Smooth muscle cell (in vitro differentiated cells): ENCODE measurements around the gene FAM180B. TPM values are rescaled to one million over a fixed set of nuclear protein-coding genes. Genes with fewer than 3 reads are reported as not detected.

ENCODE experiments used
- DNase-seq: peaks from one replicate; lab custom pipeline; 2025; ENCODE audit not compliant: unreplicated experiment; lab: John Stamatoyannopoulos, UW
- H2AFZ ChIP-seq: fragments of 200-600 bp; sonication (generic); 2 replicates; pipeline ENCODE4 v1.6.0; 2016; ENCODE audit warnings: antibody characterized with exemption, low read depth, mild to moderate bottlenecking
- H3F3A ChIP-seq: fragments of 200-600 bp; sonication (generic); 2 replicates; pipeline ENCODE4 v1.6.0; 2017; ENCODE audit warnings: antibody characterized with exemption, low read depth
- H3K27ac ChIP-seq: fragments of 200-600 bp; sonication (generic); 2 replicates; pipeline ENCODE4 v1.5.1; 2016; ENCODE audit warnings: low read depth, mild to moderate bottlenecking
- H3K27me3 ChIP-seq: fragments of 200-600 bp; sonication (generic); 2 replicates; pipeline ENCODE4 v1.6.1; 2016; ENCODE audit warnings: low read depth, mild to moderate bottlenecking
- H3K36me3 ChIP-seq: fragments of 200-600 bp; sonication (generic); 2 replicates; pipeline ENCODE4 v1.5.1; 2016; ENCODE audit warnings: low read depth
- H3K4me1 ChIP-seq: fragments of 200-600 bp; sonication (generic); 2 replicates; pipeline ENCODE4 v1.5.1; 2016; ENCODE audit warnings: low read depth
- H3K4me2 ChIP-seq: fragments of 200-600 bp; sonication (generic); 2 replicates; pipeline ENCODE4 v1.6.0; 2016; ENCODE audit warnings: mild to moderate bottlenecking
- H3K4me3 ChIP-seq: fragments of 200-600 bp; sonication (generic); 2 replicates; pipeline ENCODE4 v1.5.1; 2016; ENCODE audit warnings: mild to moderate bottlenecking
- H3K79me2 ChIP-seq: fragments of 200-600 bp; sonication (generic); 2 replicates; pipeline ENCODE4 v1.6.0; 2016; ENCODE audit warnings: low read depth, mild to moderate bottlenecking
- H3K9ac ChIP-seq: fragments of 200-600 bp; sonication (generic); 2 replicates; pipeline ENCODE4 v1.6.0; 2016; ENCODE audit warnings: low read depth
- H3K9me3 ChIP-seq: fragments of 200-600 bp; sonication (generic); replicated peaks from 2 replicates; pipeline ENCODE4 v1.5.1; 2016; ENCODE audit warnings: low read depth
- H4K20me1 ChIP-seq: fragments of 200-600 bp; sonication (generic); 2 replicates; pipeline ENCODE4 v1.6.0; 2016; ENCODE audit warnings: low read depth
- WGBS: methylation state at CpG from one replicate; pipeline ENCODE4 v1.1.7; 2016; ENCODE audit warnings: low lambda C conversion rate; 5-methylcytosine and 5-hydroxymethylcytosine counted together
- polyA plus RNA-seq: library from polyadenylated mRNA; unstranded; fragments of >200 nt; fragmentation: Nextera tagmentation; extraction: Ambion mirVana; gene quantifications from 2 replicates; pipeline ENCODE4 v1.2.1, GENCODE V29; 2016
- total RNA-seq: library from RNA; depleted of rRNA; stranded (reverse); fragments of >200 nt; gene quantifications from 2 replicates; pipeline ENCODE4 v1.2.3, GENCODE V29; 2014
- TF ChIP-seq, protein P1 (sequence below): fragments of 200-600 bp; sonication (generic); IDR thresholded peaks from 2 replicates; pipeline ENCODE4 v1.5.1; 2017; ENCODE audit warnings: borderline replicate concordance, mild to moderate bottlenecking, antibody characterized with exemption; ENCODE audit not compliant: insufficient read depth, poor library complexity, severe bottlenecking

The FAM180B gene
- total and polyA plus RNA-seq, 2 experiments from 2014 or later: not detected

DNA sequence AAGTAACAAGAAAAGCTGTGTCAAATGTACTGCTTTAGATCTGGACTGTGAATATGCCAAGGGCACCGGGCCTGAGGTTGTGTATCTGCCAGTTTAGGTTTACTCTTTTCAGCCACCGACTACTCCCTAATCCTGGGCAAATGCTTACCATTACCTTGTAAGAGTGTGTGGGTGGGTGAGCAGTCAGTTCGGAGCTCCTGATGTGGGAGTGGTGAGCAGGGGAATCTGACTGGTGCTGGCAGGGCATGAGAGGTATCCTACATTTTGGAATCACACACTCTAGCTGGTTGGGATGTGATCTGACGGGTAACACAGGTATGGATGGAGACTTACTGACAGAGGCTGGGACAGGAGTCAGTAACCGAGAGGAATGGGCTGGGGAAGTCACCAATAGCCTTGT, 2.6 kb upstream of the FAM180B start:
- H4K20me1 ChIP-seq: no peaks in the 10 kb centered on the region
- 91% methylated on average over 5 of the region's 5 CpGs for WGBS
- peaks cover 5% of the 10 kb centered on the region for H3K4me1 ChIP-seq
- no peaks in the 10 kb centered on the region for H3F3A ChIP-seq
- TF ChIP-seq, protein P1, sequence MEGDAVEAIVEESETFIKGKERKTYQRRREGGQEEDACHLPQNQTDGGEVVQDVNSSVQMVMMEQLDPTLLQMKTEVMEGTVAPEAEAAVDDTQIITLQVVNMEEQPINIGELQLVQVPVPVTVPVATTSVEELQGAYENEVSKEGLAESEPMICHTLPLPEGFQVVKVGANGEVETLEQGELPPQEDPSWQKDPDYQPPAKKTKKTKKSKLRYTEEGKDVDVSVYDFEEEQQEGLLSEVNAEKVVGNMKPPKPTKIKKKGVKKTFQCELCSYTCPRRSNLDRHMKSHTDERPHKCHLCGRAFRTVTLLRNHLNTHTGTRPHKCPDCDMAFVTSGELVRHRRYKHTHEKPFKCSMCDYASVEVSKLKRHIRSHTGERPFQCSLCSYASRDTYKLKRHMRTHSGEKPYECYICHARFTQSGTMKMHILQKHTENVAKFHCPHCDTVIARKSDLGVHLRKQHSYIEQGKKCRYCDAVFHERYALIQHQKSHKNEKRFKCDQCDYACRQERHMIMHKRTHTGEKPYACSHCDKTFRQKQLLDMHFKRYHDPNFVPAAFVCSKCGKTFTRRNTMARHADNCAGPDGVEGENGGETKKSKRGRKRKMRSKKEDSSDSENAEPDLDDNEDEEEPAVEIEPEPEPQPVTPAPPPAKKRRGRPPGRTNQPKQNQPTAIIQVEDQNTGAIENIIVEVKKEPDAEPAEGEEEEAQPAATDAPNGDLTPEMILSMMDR: no peak
- H3K4me3 ChIP-seq: no peak overlapping the region
- H3K27me3 ChIP-seq: no peaks in the 10 kb centered on the region
- H3K9ac ChIP-seq: no peak overlapping the region
- H3K27ac ChIP-seq: no peak overlapping the region
- H3K9me3 ChIP-seq: no peaks in the 10 kb centered on the region
- H3K79me2 ChIP-seq: peaks cover 23% of the 10 kb centered on the region
- H3K36me3 ChIP-seq: peaks cover 5% of the 10 kb centered on the region
- H2AFZ ChIP-seq: no peak overlapping the region
- H3K4me2 ChIP-seq: no peak overlapping the region
- no peak for DNase-seq

DNA sequence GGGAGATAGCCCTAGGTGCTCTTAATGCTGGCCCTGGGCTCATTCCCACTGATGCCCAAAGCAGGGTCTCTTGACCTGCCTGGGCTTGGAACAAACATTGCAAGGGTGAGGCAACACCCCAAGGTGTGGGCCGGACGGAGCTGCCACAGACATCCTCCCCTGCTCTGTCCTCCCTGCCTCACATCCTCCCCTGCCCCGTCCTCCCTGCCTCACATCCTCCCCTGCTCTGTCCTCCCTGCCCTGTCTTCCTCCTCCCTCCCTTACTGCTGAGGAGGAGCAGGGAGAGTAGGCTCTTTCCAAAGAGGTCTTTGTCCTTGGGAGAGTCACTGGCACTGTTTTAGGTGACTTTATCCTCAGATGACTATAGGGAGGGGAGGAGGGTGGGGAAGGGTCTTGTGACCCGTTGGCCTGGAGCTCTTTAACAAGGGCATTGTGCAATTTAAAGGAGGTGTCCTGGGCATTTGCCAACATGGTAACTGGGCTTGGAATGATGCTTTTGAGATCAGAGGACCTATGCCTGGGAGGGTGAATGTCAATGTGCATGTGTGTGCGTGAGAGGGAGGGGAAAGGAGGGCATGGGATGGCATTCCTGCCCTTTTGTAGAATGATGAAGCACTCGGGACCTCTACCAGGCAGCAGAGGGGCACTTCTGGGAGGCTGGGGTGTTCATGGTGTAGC, 700 bp downstream of the FAM180B start:
- H3K9me3 ChIP-seq: no peaks in the 10 kb centered on the region
- no peaks in the 10 kb centered on the region for H3K79me2 ChIP-seq
- H3K27ac ChIP-seq: no peak overlapping the region
- no peaks in the 10 kb centered on the region for H4K20me1 ChIP-seq
- H2AFZ ChIP-seq: no peak overlapping the region
- TF ChIP-seq, protein P1: no peak
- peaks cover 4% of the 10 kb centered on the region for H3K27me3 ChIP-seq
- H3K36me3 ChIP-seq: peaks cover 5% of the 10 kb centered on the region
- H3F3A ChIP-seq: no peaks in the 10 kb centered on the region
- 80% methylated on average over 6 of the region's 6 CpGs for WGBS
- no peak for DNase-seq
- H3K4me1 ChIP-seq: no peaks in the 10 kb centered on the region
- H3K4me3 ChIP-seq: no peak overlapping the region
- H3K9ac ChIP-seq: no peak overlapping the region
- H3K4me2 ChIP-seq: no peak overlapping the region

DNA sequence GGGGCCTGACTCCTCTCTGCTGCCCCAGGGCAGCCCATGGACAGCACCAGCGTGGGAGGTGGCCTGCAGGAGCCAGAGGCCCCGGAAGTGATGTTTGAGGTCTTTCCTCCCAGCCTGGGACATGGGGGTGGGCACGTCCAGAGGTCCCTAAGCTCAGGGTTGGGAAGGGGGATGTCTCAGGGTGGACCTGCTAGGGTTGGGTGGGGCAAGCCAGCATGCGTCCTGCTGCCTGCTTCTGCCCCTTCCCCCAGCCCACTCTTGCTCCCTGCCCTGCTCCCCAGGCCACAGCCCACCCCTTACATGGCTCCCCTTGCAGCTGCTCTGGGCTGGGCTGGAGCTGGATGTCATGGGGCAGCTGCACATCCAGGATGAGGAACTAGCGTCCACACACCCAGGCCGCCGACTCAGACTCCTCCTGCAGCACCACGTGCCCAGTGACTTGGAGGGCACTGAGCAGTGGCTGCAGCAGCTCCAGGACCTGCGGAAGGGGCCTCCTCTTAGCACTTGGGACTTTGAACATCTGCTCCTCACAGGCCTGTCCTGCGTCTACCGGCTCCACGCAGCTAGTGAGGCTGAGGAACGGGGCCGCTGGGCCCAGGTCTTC, 1.3 kb downstream of the FAM180B start:
- Histone ChIP-seq H3K36me3 (no peaks in the 10 kb centered on the region), H3K79me2 (no peaks in the 10 kb centered on the region), H2AFZ (no peak overlapping the region), H3F3A (no peaks in the 10 kb centered on the region), H3K27ac (no peak overlapping the region), H3K27me3 (peaks cover 10% of the 10 kb centered on the region), H4K20me1 (no peaks in the 10 kb centered on the region), H3K4me2 (no peak overlapping the region), H3K9ac (no peak overlapping the region), H3K9me3 (no peaks in the 10 kb centered on the region), H3K4me1 (no peaks in the 10 kb centered on the region), H3K4me3 (no peak overlapping the region)
- WGBS: 90% methylated on average over 13 of the region's 14 CpGs
- TF ChIP-seq, protein P1: no peak
- DNase-seq: no peak

DNA sequence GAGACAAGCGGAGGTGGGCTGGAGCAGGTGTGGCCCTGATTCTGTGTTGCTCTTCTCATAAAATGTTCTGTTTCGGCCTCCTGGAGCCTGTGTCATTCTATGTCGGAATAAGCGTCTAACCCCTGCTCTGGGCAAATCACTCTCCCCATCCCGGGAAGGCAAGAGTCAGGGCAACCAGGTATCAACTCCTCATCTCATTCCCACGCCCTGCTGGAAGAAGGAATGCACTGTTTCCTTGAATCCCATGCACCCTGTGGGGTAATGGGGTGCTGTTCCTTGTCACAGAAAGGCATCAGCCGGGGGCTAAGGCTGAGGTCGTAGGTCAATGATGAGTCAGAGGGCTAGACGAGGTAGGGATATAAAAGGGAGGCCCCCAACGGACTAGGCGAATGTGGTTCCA, 2.6 kb downstream of the FAM180B start:
- H3K27ac ChIP-seq: no peak overlapping the region
- no peak overlapping the region for H3K4me2 ChIP-seq
- no peaks in the 10 kb centered on the region for H3K9me3 ChIP-seq
- no peaks in the 10 kb centered on the region for H3F3A ChIP-seq
- DNase-seq: no peak
- peaks cover 23% of the 10 kb centered on the region for H3K27me3 ChIP-seq
- peaks cover 8% of the 10 kb centered on the region for H3K4me1 ChIP-seq
- TF ChIP-seq, protein P1: no peak
- no peak overlapping the region for H3K4me3 ChIP-seq
- 88% methylated on average over 11 of the region's 11 CpGs for WGBS
- H3K79me2 ChIP-seq: no peaks in the 10 kb centered on the region
- H2AFZ ChIP-seq: no peak overlapping the region
- H3K9ac ChIP-seq: no peak overlapping the region
- no peaks in the 10 kb centered on the region for H3K36me3 ChIP-seq
- H4K20me1 ChIP-seq: no peaks in the 10 kb centered on the region
